ENCODE measurements around the gene LPP. TPM values are rescaled to one million over a fixed set of nuclear protein-coding genes. Genes with fewer than 3 reads are reported as not detected.

LPP gene
- total RNA-seq, 1 donor from 2014 or later: 132 TPM

GRCh38 chr3:188693435-188693834, 539.5 kb downstream of the LPP start:
- H3K36me3 Mint-ChIP-seq: no peaks in the 10 kb centered on the region
- H3K4me3 Mint-ChIP-seq: no peak overlapping the region
- DNase-seq (ENCODE audit: low spot score in 2 of 2, unreplicated experiment in 2 of 2): no peak
- H3K27me3 Mint-ChIP-seq (ENCODE audit: low read depth): no peaks in the 10 kb centered on the region
- no peaks in the 10 kb centered on the region for H3K9me3 Mint-ChIP-seq
- H3K27ac Mint-ChIP-seq: no peak overlapping the region
- no peaks in the 10 kb centered on the region for H3K4me1 Mint-ChIP-seq
- TF ChIP-seq CTCF (IDR thresholded peaks at IDR 0.05; ENCODE audit: unreplicated experiment): no peak

- Mint-ChIP-seq H3K4me3 (no peak overlapping the region), H3K27ac (no peak overlapping the region), H3K9me3 (no peaks in the 10 kb centered on the region), H3K4me1 (no peaks in the 10 kb centered on the region), H3K36me3 (no peaks in the 10 kb centered on the region), H3K27me3 (ENCODE audit: low read depth) (no peaks in the 10 kb centered on the region)
- no peak for DNase-seq (ENCODE audit: low spot score in 2 of 2, unreplicated experiment in 2 of 2)
- no peak for TF ChIP-seq CTCF (IDR thresholded peaks at IDR 0.05; ENCODE audit: unreplicated experiment)
Observed at GRCh38 chr3:188695241-188695640, 541.3 kb downstream of the LPP start.

GRCh38 chr3:188697127-188697526, 543.2 kb downstream of the LPP start:
- H3K4me3 Mint-ChIP-seq: no peak overlapping the region
- no peaks in the 10 kb centered on the region for H3K4me1 Mint-ChIP-seq
- TF ChIP-seq CTCF (IDR thresholded peaks at IDR 0.05; ENCODE audit: unreplicated experiment): no peak
- no peaks in the 10 kb centered on the region for H3K36me3 Mint-ChIP-seq
- H3K9me3 Mint-ChIP-seq: no peaks in the 10 kb centered on the region
- H3K27ac Mint-ChIP-seq: no peak overlapping the region
- H3K27me3 Mint-ChIP-seq (ENCODE audit: low read depth): no peaks in the 10 kb centered on the region
- no peak for DNase-seq (ENCODE audit: low spot score in 2 of 2, unreplicated experiment in 2 of 2)

- Mint-ChIP-seq H3K4me3 (no peak overlapping the region), H3K27ac (no peak overlapping the region), H3K4me1 (no peaks in the 10 kb centered on the region), H3K36me3 (no peaks in the 10 kb centered on the region), H3K27me3 (ENCODE audit: low read depth) (no peaks in the 10 kb centered on the region), H3K9me3 (no peaks in the 10 kb centered on the region)
- TF ChIP-seq CTCF (IDR thresholded peaks at IDR 0.05; ENCODE audit: unreplicated experiment): no peak
- DNase-seq (ENCODE audit: low spot score in 2 of 2, unreplicated experiment in 2 of 2): no peak
Observed at GRCh38 chr3:188698436-188698835, 544.5 kb downstream of the LPP start.

- DNase-seq (ENCODE audit: low spot score in 2 of 2, unreplicated experiment in 2 of 2): no peak
- H3K4me1 Mint-ChIP-seq: no peaks in the 10 kb centered on the region
- no peaks in the 10 kb centered on the region for H3K27me3 Mint-ChIP-seq (ENCODE audit: low read depth)
- no peak overlapping the region for H3K27ac Mint-ChIP-seq
- H3K4me3 Mint-ChIP-seq: no peak overlapping the region
- peaks cover 2% of the 10 kb centered on the region for H3K36me3 Mint-ChIP-seq
- no peaks in the 10 kb centered on the region for H3K9me3 Mint-ChIP-seq
- no peak for TF ChIP-seq CTCF (IDR thresholded peaks at IDR 0.05; ENCODE audit: unreplicated experiment)
Observed at GRCh38 chr3:188700501-188700900, 546.5 kb downstream of the LPP start.

GRCh38 chr3:188700918-188701317, 547.0 kb downstream of the LPP start:
- Mint-ChIP-seq H3K4me1 (no peaks in the 10 kb centered on the region), H3K36me3 (peaks cover 2% of the 10 kb centered on the region), H3K27me3 (ENCODE audit: low read depth) (no peaks in the 10 kb centered on the region), H3K9me3 (no peaks in the 10 kb centered on the region), H3K27ac (no peak overlapping the region), H3K4me3 (no peak overlapping the region)
- no peak for TF ChIP-seq CTCF (IDR thresholded peaks at IDR 0.05; ENCODE audit: unreplicated experiment)
- no peak for DNase-seq (ENCODE audit: low spot score in 2 of 2, unreplicated experiment in 2 of 2)

All from mesothelial cell of epicardium (in vitro differentiated cells).